HG02884 (cell line): ENCODE measurements around the gene PIK3C2A.

Source experiments
- ATAC-seq: cut with Tn5 transposase; IDR thresholded peaks from one replicate; pipeline ENCODE4 v1.9.1; 2021; ENCODE audit warnings: mild to moderate bottlenecking, moderate library complexity; ENCODE audit not compliant: unreplicated experiment

PIK3C2A gene

DNA sequence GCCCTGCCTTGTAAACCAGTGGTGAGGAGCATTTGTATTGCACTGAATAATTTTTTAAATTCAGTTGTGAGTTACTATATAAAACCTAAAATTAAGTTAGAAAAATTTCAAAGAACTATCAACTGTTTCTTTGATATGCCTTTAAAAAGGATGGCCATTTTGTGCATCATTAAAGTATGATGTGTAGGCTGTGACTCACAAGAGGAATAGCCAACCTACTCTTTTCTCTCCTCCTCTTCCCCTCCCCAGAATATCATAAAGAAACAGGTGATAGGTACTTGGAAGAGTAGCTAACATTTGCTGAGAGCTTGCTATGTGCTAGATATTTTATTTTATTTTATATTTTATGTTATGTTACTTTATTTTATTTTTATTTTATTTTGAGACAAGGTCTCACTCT, 10.6 kb upstream of the PIK3C2A start:
- no peak for ATAC-seq

DNA sequence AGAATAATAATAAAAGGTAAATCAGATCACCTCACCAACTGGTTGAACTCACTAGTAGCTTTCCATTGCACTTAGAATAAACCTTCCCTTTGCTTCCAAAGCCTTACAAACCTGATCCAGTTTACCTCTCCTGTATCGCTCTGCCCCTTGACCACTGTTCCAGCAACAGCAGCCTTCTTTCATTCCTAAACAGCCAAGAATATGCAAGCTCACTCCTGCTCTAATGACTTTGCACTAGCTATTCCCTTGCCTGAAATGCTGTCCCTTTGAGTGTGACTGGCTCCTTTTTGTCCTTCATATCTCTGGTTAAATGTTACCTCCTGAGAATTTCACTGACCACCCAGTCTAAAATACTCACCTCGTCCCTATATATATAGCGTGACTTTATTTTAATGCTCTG, 9.6 kb upstream of the PIK3C2A start:
- ATAC-seq = no peak

DNA sequence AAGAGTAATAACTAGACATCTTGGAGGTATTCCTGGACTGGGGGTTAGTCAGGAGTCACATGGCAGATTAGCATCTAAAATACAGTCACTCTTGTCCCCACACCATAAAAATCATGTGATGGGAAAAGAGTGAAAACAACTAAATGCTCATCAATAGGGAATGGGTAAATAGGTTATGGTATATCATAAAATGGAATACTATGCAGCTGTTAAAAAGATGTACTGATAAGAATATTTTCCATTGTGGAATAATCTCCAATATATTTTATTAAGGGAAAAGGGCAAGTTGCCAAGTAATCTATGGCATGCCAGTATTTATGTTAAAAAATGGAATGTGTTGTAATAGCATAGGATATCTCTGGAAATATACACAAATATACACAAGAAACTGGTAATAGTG, 6.6 kb upstream of the PIK3C2A start:
- no peak for ATAC-seq

DNA sequence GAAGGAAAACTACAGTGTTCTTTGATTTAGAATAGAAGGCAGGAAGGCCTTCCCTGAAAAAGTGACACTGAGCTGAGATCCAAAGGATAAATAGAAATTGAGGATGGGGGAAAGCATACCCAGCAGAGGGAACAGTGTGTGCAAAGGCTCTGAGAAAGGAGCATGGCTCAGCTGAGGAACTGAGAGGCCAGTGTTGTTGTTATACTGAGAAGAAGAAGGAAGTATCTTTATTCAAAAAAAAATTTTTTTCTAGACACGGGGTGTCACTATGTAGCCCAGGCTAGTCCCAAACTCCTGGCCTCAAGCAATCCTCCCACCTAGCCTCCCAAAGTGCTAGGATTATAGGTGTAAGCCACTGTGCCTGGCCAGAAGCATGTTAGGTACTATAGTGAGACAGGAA, 3.5 kb upstream of the PIK3C2A start:
- no peak for ATAC-seq

DNA sequence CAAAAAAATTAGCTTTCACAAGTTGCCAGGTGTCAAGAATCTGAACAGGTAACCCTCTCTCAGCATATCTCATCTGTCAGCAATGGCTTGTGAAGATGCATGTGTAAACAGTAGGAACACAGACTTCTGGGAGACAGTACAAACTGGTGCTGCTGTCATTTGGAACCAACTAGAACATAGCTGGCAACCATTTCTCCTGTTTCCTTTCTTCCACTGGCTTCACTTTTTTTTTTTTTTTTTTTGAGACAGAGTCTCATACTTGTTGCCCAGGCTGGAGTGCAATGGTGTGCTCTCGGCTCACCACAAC, 2.1 kb upstream of the PIK3C2A start:
- no peak for ATAC-seq

DNA sequence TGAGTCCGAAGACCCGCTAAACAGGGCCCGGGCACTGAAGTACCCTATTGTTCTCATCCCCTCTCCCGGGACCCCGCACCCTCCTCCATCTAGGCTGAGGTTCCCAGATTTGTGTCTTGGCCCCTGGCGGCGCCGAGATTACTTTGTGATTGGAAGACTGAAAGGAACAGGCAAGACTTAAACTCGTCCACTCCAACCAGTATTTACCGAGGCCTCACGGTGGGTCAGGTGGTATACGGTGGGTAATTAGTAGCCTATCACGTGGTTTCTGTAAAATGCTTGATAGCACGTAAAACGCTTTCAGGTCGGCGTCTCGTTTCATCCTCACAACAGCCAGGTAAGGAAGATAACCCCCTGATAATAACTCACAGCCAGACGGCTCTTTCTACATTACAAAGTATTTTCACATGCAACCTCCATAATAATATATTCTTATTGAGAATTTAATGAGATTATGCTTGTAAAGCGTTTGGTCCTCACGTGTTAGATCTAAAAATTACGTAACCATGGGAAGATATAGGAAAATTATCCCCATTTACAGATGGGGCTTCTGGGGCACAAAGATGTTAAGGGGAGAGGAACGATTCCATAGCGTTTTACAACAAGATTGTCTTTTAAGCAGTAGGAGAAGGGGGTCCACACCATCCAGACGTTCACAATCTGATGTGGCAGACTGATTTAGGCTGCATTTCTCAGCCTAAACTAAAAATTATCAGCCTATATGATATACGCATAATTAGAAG, 642 bp upstream of the PIK3C2A start:
- ATAC-seq = peak; percentile 54

DNA sequence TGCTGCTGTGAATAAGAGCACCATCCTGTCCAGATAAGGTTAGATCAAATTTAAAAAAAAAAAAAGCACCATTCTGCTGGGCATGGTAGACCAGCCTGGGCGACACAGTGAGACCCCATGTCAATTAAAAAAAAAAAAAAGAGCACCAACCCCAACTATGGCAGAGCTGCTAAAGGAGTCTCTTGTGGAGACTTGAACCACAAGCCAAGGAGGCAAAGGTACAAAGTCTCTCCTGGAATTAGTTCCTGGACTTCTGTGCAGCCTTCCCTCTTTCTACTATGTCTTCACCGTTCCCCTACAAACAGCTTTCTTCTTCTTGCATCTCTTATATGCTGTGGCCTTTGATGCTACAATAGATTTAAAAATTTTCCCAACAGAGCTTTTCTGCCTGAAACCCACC, 1.3 kb downstream of the PIK3C2A start:
- ATAC-seq = no peak

DNA sequence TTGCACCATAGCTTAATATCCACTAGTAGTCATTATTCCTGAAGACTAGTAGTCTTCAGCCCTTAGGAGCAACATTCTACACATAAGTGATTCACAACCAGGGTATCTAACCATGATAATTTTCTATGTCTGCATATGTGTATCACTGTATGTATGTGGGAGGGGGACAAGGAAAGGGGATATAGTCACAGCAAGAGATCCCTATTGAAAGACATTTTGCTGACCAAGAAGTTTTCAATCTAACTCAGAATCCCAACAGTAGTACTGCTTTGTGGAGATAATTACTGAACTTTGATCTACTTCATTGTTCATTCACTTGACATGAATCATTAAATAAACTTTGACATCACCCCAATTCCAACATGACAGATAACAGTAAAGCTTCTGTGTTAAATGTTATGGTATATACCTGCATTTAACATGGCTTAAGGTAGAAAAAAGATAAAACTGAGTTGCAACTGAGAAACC, 10.3 kb downstream of the PIK3C2A start:
- no peak for ATAC-seq

DNA sequence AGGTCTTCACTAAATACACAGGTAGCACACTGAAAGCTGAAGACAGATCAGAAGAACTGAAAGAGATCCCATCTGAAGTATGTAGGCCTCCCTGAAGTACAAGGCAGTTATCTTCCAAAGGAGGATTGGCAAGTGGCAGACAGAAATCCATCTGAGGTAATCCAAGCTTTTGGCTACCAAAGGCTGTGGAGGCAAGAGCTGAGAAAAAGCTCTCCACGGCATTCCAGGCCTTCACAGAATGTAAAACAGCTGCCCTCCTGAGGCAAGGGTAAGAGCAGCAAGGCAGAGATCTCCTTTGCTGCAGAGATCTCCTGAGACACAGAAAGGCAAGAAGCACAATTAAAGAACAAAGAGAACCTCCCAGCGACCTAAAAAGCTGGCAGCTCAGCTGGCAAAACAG, 19.1 kb downstream of the PIK3C2A start:
- ATAC-seq = no peak

DNA sequence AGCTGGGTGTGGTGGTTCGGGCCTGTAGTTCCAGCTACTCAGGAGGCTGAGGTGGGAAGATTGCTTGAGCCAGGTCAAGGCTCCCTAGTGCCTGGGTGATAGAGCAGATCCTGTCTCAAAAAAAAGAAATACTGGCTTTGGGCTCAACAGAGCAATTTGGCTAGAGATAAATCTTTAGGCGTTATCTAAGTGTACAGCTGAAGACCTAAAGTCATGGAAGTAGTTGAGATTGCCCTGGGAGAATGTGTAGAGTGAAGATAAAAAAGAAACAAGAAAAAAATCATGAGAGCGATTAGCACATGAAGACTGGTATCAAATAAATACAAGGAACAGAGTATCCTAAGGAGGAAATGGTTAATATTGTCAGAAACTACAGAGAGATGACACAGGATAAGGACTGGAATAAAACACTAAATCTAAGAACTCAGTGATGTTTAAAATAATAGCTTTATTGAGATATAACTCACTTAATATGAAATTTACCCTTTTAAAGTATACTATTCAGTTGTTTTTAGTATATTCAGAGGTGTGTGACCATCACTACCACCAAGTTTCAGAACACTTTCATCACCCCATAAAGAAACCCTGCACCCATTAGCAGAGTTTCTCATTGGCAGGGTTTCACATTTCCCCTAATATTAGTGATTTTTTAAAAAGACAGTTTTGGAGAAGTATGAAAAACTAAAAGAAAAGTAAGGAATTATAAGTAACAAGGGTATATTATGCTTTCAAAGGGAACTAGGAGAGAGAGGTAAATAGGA, 20.7 kb downstream of the PIK3C2A start:
- no peak for ATAC-seq

DNA sequence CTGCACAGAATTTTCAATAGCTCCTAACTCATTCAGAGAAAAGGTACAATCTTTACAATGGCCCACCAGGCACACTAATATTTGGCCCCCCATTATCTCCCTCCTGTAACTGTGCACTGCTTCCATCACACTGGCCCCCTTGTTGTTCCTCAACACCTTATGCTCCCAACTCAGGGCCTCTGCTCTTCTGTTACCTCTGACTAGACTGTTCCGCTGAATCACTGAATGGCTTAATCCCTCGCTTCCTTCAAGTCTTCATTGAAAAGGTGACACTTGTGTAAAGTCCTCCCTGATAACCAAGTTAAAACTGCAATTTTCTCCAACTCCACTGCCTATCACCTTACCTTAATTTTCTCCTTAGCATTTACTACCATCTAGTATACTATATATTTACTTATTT, 21.8 kb downstream of the PIK3C2A start:
- ATAC-seq = no peak

DNA sequence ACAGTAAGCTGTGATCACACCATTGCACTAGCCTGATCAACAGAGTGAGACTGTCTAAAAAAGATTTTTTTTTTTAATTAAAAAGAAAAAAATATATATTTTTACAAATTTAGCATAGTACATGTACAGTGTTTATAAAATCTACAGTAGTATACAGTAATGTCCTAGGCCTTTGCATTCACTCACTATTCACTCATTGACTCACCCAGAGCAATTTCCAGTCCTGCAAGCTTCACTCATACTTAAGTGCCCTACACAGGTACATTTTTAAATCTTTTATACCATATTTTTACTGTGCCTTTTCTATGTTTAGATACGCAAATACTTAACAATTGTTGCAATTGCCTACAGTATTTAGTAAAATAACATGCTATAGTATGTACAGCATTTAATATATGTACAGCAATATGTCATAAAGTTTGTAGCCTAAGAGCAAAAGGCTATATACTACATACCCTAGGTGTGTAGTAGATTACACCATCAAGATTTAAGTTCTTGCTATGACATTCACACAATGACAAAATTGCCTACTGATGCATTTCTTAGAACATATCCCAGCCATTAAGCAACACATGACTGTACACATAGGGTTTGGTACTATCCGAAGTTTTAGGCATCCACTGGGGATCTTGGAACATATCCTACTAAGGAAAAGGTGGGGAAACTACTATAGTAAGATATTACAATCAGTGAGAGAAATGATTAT, 22.8 kb downstream of the PIK3C2A start:
- ATAC-seq = no peak

DNA sequence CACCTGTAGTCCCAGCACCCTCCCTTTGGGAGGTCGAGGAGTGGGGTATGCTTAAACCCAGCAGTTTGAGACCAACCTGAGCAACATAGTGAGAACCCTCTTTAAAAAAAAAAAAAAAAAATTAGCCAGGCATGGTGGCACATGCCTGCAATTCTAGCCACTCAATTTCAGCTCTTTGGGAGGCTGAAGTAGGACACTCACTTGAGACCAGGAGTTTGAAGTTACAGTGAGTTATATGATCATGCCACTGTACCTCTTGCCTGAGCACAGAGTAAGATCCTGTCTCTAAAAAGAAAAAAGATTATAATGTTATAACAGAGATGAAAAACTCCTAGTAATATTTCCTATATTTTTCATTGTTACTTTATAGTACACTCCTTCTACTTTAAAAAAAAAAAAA, 23.9 kb downstream of the PIK3C2A start:
- no peak for ATAC-seq

DNA sequence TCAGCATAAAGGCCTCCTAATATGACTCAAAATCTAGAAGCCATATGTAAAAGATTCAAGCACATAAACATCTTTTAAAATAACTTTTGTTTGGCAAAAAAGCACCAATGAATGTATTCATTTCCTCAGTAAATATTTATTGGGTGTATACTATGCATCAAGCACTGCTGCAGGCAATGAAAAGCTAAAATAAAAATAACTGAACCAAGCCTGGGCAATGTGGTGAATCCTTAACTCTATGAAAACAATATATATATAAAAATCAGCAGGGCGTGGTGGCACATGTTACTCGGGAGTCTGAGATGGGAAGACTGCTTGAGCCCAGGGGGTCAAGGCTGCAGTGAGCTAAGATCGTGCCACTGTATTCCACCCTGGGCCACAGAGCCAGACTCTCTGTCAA, 27.8 kb downstream of the PIK3C2A start:
- no peak for ATAC-seq

DNA sequence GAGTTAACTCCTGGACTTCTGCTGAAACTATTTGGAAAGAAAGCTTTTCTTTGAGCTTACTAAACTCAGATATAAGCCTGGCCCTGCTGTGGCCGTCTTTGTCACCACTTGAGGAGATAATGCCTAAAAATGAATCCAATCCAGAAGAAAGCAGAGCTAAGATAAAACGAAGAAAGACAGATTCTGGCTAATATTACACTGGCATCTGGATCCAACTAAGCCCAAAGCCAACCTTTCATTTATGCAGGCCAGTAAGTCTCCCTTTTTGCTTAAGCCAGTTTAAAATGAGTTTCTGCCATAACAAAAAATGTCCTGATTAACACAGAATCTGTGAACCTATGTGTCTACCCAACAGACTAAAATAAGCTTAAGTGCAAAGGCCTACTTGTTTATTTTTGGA, 34.5 kb downstream of the PIK3C2A start:
- no peak for ATAC-seq

DNA sequence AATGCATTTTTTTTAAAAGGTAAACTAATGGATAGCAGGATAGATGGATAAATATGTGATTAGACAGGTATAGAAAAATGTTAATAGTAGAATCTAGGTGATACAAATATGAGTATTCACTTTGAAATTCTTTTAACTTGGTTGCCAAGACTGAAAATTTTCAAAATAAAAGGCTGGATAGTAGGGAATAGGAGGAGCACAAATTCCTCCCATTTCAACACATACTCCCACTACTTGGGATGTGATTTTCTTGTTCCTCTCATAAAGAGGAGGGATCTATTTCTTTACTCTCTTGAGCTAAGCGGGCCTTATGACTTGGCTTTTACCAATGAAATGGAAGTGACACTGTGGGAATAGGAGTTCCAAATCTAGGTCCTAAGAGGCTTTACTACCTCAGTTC, 35.9 kb downstream of the PIK3C2A start:
- no peak for ATAC-seq

DNA sequence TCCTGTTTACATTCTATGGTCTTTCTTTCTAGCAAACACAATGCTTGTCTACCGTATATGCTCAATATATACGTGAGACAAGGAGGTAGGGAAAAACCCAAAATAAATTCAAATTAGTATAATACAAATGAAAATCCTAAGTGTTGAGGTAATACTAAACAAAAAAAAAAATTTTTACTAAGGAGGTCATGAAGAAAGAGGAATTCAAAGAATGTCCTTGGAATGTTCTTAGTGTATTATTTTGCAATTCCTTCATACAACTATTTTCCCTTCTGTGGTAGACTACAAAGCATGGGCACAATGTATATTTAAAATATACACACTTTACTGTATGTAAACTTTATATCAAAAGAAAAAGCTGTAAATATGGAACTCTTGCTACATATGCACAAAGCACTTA, 36.4 kb downstream of the PIK3C2A start:
- no peak for ATAC-seq

DNA sequence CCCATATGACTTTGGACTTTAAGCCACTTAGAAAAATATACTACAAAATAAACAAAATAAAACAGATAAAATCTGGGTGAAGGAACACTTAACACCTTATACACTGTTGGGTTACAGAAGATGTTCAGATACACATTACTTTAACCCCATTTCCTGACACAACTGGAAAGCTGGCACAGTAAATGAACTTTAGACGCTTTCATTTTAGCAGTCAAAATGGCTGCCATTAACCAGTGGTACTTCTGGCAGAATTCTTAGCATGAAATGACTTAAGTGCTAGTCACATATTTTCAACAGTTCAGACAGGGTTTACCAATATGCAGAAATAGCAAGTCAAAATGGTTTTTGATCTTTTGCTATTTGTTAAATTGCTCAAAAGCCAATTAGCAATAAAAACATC, 37.9 kb downstream of the PIK3C2A start:
- ATAC-seq = no peak

DNA sequence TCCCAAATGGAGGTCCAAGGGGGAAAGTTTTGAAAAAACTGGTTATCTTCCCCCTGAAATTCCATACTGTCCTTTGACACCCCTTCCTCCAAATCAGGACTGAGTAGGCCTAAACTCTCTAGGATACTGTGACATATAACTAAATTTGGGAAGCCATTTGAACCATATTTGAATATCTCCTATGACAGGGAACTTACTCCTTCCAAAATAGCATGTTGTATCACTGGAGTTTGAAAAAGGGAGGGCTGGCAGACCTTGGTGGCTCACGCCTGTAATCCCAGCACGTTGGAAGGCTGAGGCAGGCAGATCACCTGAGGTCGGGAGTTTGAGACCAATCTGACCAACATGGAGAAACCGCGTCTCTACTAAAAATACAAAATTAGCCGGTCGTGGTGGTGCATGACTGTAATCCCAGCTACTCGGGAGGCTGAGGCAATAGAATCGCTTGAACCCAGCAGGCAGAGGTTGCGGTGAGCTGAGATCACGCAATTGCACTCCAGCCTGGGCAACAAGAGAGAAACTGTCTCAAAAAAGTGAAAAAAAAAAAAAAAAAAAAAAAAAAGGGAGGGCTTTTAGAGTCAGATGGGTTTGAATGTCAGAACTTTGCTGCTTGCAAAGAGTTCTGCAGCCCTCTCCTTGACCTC, 42.4 kb downstream of the PIK3C2A start:
- ATAC-seq = no peak

DNA sequence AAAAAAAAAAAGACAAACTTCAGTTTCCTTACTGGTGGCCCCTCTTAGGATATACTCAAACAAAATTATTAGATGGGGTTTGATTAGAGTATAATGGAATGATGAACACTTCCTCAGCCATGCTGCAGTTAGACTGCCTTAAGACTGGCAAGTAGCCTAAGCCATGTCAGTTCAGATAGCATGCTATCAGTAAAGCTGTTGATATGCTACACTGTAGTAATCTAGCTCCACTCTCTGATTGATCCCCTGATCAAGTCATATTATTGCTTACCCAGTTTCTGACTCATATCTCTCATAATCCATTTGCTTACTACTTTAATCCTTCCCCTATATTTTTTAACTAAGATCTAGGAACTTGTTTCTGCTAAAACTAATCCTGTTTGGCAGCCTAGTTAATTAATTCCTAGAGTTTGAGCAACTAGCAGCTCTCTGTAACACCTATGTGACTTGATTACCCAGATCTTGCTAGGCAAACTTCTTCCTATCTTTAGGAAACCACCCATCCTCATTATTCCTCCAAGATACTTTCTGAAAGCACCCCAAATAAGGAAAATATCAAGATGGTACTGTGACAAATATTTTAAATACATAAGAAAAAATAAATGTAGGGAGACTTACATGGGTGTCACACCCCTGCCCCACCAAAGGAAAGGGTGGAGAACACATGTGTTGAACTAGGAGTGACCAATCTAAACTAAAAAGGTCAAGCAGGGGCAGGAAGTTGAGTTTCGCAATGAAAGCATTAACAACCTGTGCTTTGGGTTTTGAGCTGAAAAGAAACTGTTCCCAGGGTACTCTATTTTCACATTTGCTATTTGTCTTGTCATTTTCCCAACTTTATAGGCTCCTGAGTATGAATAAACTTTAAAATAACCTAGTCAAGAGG, 43.2 kb downstream of the PIK3C2A start:
- ATAC-seq = no peak

DNA sequence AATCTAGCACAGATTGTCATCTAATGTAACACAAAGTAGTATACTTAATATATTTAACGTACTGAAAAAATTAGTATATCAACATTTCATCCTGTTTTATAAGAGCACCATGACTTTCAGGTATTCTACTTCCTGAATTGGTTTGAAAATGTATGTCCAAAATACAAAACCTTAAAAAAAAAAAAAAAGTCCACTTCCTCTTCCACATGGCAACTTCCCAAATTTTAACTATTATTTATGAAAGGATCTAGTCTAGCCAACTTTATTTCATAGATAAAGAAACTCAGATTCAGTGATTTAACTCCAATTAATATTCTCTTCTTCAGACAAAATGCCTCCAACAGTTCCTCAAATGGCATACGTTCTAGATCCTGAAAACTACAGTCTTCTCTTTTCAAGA, 44.0 kb downstream of the PIK3C2A start:
- no peak for ATAC-seq
